IPS-11a (cell line): ENCODE measurements around the gene ATP9B.

Experiments used
- H3K4me3 ChIP-seq: one replicate; pipeline ENCODE4 v1.5.1; 2013; ENCODE audit warnings: low read depth, low read length, control low read depth

ATP9B gene

GRCh38 chr18:79422022-79422782 lies 353.0 kb downstream of the ATP9B start:
- no peak overlapping the region for H3K4me3 ChIP-seq

- no peak overlapping the region for H3K4me3 ChIP-seq
Measured at GRCh38 chr18:79422783-79423165, 353.6 kb downstream of the ATP9B start.

DNA sequence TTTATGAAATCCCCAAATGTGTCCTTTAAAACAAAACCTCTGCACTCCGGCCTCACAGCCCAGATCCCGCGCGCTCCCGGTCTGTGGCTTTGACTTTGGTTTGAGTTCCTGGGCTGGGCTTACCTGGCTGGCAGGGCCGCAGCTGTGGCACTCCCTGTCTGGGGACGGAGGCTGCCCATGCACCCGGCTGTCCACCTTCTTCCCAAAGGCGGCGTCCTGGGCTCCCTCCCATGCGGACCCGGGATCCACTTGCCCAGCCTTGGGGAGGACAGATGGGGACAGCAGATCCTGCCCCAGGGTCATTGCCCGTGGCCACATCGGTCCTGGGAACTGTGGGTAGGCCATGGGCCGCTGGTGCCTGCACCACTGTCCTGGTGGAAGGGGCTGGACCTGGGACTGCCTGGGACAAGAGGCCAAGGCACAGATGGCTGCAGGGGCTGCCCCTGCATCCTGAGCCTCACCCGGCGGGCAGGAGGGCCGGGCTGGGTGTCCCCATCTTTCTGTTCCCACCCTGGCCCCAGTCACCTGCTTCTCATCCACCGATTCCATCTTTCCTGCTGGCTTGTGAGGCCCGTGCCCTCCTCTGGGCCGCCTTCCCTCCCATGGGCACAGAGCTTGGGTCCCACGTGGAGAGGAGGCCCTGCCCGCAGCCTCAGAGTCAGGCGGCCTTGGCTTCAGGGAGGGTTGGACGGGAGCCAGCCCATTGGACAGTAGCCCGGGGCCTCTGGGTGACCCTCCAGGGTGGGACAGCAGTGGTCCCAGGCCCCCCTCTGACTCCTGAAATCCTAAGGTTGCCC lies 354.2 kb downstream of the ATP9B start:
- H3K4me3 ChIP-seq: no peak overlapping the region

DNA sequence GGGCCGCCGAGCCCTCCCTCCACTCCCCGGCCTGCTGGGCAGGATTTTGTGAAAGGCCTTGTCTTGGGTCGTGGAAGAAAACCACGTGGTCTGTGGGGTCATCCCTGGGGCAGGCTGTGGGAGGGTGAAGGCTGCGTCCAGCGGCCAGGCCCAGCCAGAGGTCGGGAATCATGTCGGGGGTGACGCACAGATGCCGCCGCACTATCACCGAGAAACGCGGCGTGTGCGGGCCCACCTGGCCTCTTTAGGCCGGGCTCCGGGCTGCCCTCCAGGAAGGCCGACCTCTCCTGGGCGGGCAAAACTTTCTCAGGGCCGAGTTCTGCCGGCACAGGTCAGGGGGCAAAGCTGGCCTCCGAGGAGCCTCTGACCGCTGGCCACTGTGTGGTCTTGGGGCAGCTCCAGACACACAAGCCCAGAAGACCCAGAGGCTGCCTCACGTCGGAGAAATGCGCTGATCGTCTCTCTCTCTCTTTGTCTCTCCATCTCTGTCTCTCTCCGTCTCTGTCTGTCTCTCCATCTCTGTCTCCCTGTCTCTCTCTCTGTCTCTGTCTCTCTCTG lies 354.9 kb downstream of the ATP9B start:
- H3K4me3 ChIP-seq: no peak overlapping the region

DNA sequence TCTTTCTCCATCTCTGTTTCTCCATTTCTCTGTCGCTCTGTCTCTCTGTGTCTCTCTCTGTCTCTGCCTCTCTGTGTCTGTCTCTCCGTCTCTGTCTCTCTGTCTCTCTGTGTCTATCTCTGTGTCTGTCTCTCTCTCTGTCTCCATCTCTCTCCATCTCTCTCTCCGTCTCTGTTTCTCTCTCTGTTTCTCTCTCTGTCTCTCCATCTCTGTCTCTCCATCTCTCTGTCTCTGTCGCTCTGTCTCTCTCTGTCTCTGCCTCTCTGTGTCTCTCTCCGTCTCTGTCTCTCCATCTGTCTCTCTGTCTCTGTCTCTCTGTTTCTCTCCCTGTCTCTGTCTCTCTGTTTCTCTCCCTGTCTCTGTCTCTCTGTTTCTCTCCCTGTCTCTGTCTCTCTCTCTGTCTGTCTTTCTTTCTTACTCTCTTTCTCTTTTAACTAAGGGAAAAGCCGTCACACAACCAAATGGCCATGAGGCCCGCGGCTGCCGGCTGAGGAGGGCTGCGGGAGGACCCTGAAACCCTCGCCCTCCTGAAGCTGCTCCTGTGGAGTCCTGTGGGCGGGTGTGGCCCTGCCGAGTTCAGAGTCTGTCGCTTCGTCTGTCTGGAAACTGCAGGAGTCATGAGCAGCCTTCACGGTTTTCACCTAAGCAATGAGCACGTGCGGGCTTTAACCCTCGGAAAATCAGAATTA lies 355.8 kb downstream of the ATP9B start:
- no peak overlapping the region for H3K4me3 ChIP-seq

- H3K4me3 ChIP-seq: no peak overlapping the region
Measured at GRCh38 chr18:79425569-79425886, 356.3 kb downstream of the ATP9B start.

DNA sequence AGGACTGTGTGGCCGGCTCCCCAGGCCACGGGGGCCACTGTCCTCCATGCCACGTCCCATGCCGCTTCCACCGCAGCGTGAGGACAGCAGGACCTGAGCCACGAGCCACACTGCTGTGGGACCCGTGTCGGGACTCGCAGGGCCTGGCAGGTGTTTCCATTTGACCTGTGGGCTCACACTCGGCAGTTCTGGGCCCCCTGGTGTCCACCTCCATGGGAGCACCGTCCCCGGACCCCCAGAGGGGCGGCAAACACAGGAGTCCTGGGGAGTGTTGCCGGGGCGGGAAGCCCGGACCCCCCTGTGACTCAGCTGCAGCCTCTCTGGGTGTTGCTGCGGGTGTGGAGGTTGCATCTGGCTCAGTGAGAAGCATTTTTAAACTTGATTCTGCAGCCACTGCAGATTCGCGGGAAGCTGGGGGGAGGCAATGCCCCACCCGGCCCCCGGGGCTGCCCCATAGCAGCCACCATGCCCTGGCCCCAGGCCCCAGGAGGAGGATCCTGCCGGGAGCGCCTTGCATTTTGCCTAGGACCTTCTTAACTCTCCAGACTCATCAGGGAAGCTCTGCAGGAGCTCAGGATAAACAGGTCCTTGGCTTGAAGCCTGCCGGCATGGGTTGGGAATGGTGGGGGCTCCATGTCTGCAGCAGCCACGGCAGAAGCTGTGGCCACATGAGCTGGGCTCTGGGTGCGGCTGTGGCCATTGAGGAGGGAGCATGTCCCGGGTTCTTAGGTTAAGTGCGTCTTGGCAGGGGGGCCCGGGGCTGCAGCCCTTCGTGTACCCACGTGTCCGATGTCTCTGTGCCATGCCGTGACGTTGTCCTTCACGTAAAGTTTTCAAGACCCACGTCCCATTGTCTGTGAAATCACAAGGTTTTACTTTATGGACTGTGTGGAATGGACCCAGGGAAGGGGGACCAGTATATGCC lies 357.4 kb downstream of the ATP9B start:
- no peak overlapping the region for H3K4me3 ChIP-seq

GRCh38 chr18:79427368-79428225 lies 358.4 kb downstream of the ATP9B start:
- H3K4me3 ChIP-seq: no peak overlapping the region
